Measurements from ENCODE around the gene MALL.

MALL gene

DNA sequence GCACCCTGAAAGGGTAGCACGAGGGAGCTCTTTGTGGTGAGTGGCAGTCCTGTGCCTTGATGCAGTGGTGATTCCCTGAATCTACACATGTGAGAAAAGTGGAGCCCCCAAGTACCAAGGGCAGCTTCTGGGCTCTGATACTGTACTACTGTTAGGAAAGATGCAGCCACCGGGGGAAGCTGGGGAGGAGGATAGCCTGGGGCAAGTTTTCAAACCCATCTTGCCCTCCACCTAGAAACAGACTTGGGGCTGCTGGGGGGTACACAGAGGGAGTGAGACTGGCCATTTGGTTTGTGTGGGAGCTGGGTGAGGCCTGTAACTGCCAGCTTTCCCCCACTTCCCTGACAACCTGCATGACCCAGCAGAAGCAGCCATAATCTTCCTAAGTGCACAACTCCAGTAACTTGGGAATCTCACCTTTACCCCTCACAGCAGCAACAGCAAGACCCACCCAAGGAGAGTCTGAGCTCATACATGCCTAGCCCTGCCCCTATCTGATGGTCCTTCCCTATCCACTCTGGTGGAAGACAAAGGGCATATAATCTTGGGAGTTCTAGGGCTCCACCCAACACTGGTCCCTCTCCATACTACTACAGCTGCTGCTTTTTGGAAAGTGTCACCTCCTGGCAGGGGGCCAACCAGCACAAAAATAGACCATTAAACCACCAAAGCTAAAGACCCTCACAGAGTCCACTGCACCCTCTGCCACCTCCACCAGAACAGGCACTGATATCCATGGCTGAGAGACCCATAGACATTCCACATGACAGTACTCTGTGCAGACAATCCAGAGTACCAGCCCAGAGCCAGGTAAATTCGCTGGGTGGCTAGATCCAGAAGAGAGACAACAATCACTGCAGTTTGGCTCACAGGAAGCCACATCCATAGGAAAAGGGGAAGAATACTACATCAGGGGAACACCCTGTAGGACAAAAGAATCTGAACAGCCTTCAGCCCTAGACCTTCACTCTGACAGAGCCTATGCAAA is 8.2 kb downstream of the MALL start:
- H3K4me3 ChIP-seq (ENCODE audit: control insufficient read depth, low read depth, low read length): no peak overlapping the region
- TF ChIP-seq, protein P1, sequence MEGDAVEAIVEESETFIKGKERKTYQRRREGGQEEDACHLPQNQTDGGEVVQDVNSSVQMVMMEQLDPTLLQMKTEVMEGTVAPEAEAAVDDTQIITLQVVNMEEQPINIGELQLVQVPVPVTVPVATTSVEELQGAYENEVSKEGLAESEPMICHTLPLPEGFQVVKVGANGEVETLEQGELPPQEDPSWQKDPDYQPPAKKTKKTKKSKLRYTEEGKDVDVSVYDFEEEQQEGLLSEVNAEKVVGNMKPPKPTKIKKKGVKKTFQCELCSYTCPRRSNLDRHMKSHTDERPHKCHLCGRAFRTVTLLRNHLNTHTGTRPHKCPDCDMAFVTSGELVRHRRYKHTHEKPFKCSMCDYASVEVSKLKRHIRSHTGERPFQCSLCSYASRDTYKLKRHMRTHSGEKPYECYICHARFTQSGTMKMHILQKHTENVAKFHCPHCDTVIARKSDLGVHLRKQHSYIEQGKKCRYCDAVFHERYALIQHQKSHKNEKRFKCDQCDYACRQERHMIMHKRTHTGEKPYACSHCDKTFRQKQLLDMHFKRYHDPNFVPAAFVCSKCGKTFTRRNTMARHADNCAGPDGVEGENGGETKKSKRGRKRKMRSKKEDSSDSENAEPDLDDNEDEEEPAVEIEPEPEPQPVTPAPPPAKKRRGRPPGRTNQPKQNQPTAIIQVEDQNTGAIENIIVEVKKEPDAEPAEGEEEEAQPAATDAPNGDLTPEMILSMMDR (IDR thresholded peaks at IDR 0.05; ENCODE audit: control insufficient read depth, insufficient read depth, low read depth, low read length, missing control alignments): no peak
- no peak for DNase-seq (ENCODE audit: low read depth)

DNA sequence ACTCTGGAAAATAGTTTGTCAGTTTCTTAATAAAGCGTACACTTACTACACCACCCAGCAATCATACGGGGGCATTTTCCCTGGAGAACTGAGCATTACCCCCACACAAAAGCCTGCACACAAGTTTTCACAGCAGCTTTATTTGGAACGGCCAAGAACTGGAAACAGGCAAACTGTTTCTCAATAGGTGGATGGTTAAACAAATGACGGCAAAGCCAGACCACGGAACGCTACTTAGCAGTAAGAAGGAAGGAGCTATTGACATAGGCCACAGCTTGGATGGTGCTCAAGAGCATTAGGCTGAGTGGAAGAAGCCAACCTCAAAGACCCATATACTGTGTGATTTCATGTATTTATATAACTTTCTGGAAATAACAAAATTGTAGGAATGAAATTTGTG is 9.0 kb downstream of the MALL start:
- peak; percentile 95 for DNase-seq (ENCODE audit: low read depth)
- H3K4me3 ChIP-seq (ENCODE audit: control insufficient read depth, low read depth, low read length): no peak overlapping the region
- TF ChIP-seq, protein P1 (IDR thresholded peaks at IDR 0.05; ENCODE audit: control insufficient read depth, insufficient read depth, low read depth, low read length, missing control alignments): no peak

DNA sequence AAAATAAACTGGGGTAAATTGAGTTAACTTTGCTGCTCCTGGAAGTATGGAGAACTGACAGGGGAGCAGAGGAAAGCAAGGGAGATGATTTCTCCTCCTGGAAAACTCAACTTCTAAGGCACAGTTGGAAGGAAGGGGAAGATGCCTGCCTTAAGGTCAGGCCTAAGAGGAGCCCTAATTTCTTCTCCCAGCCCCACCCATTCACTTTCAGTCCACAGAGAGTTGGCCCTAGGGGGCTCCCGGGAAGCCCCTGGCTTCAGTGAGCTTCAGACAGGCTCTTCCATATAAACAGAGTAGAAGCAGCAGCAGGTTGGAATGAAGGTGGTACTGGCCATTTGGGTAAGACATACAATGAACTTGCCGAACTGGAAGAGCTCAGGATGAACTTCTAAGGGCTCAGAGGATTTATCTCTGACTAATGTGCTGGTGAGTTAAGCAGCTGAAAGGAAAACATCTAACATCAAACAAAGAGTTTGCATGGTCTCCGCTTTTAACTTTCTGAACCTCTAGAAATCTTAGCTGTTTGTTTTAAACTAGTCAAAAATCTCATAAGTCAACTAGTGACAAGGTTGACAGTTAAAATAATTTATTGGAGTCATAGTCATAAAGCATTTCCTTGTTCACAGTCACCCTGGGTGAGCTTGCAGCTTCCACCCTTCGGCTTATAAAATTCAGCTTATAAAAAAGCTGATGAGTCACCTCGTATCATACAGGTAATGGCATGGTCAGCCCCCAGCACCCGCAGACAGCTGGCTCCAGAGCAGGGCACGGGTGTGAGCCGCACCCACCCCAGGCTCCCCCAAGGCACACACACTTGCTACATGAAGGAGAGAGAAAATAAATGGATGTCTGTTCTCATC is 9.8 kb downstream of the MALL start:
- no peak overlapping the region for H3K4me3 ChIP-seq (ENCODE audit: control insufficient read depth, low read depth, low read length)
- DNase-seq (ENCODE audit: low read depth): peak; percentile 86
- TF ChIP-seq, protein P1 (IDR thresholded peaks at IDR 0.05; ENCODE audit: control insufficient read depth, insufficient read depth, low read depth, low read length, missing control alignments): no peak

DNA sequence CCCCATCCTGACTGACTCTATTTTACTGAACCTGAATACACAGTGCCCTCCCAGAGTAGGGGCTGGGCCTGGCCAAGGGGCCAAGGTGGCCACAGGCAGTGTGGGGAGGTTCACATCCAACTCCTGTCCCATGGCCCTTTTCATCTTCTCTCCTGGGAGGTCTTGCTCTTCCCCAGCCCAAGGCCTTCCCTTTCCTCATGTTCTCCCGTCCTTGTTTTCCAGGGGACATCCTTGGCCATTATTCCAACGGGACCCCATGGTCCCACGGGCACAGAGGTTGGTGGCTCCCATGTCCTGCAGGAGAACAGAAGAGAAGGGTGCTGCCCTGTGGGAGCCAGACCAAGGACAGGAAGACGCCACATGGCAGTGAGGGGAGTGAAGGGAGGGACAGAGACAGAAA is 10.4 kb downstream of the MALL start:
- H3K4me3 ChIP-seq (ENCODE audit: control insufficient read depth, low read depth, low read length): no peak overlapping the region
- DNase-seq (ENCODE audit: low read depth): no peak
- TF ChIP-seq, protein P1 (IDR thresholded peaks at IDR 0.05; ENCODE audit: control insufficient read depth, insufficient read depth, low read depth, low read length, missing control alignments): no peak

DNA sequence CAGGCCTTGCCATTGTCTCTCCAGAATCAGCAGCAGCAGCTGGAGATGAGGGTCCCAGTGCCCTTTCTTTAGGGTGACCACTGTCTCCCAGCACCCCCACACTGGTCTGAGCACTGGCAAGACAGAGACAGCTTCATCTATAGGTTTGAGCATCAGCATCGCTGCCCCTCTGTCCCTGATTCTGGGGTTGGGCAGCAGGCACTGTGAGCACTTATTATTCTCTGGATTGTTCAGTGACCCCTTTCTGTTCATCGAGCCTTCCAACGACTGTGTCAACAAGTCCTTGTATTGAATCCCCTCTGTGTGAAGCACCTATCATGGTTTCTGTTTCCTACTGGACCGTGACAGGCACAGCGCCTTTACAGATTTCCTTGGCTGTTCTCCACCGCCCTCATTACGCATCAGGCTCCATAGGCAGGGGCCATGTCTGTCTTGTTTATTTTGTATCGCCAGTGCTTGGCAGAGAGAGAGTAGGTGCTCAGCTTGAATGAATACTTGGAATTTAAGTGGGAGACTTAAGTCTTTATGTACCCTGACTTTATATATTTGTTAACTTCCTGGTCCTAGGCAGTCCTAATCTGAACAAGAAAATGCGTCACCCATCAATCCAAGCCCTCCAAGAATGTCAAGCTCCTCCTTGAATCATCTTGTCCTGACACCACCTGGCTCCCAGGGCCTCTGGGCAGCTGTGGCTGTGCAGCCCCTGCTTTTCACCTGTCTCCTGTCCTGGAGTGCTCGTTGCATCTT is 11.4 kb downstream of the MALL start:
- TF ChIP-seq, protein P1 (IDR thresholded peaks at IDR 0.05; ENCODE audit: control insufficient read depth, insufficient read depth, low read depth, low read length, missing control alignments): no peak
- no peak for DNase-seq (ENCODE audit: low read depth)
- H3K4me3 ChIP-seq (ENCODE audit: control insufficient read depth, low read depth, low read length): no peak overlapping the region
